ENCODE results near the gene CACNA1D. TPM values are rescaled to one million over a fixed set of nuclear protein-coding genes. Genes with fewer than 3 reads are reported as not detected.

CACNA1D gene
- total RNA-seq, 1 experiment from 2014 or later: not detected

GRCh38 chr3:53555068-53555588 lies 60.7 kb downstream of the CACNA1D start:
- CTCF ChIA-PET: no interaction called here
- Histone ChIP-seq H3K36me3 (ENCODE audit: insufficient read depth, low read length, poor library complexity, severe bottlenecking) (no peaks in the 10 kb centered on the region), H3K9me3 (ENCODE audit: low read depth, low read length, poor library complexity, severe bottlenecking) (no peaks in the 10 kb centered on the region), H3K27ac (ENCODE audit: low read depth, low read length, poor library complexity, severe bottlenecking) (no peak overlapping the region), H3K27me3 (replicated peaks; ENCODE audit: insufficient read depth, low read depth, low read length, poor library complexity) (no peaks in the 10 kb centered on the region), H3K4me3 (ENCODE audit: low read depth, low read length, poor library complexity, severe bottlenecking) (no peak overlapping the region), H3K4me1 (ENCODE audit: insufficient read depth, low read length, poor library complexity, severe bottlenecking) (no peaks in the 10 kb centered on the region)
- no TSS peak for BruUV-seq (replicated peaks)
- no peak for TF ChIP-seq CTCF (conservative IDR thresholded peaks at IDR 0.05; ENCODE audit: low read depth, low read length)
- TF ChIP-seq EZH2 (IDR thresholded peaks at IDR 0.05; ENCODE audit: borderline replicate concordance, low read depth, low read length, poor library complexity, severe bottlenecking): no peak
- DNase-seq (ENCODE audit: low spot score): no peak
- intact Hi-C loops (cut with micrococcal nuclease; ENCODE audit: unreplicated experiment): no loop called here
- POLR2A ChIA-PET (ENCODE audit: low non-redundant PET): no interaction called here

GRCh38 chr3:53566461-53567145 lies 72.2 kb downstream of the CACNA1D start:
- no peak overlapping the region for H3K27ac ChIP-seq (ENCODE audit: low read depth, low read length, poor library complexity, severe bottlenecking)
- H3K36me3 ChIP-seq (ENCODE audit: insufficient read depth, low read length, poor library complexity, severe bottlenecking): no peaks in the 10 kb centered on the region
- ChIA-PET CTCF (no interaction called here), POLR2A (ENCODE audit: low non-redundant PET) (interaction anchor here (0.5 kb wide), 1 partner anchor 189 kb away, joined by 3 read pairs; no protein-coding TSS in a partner anchor)
- intact Hi-C loops (cut with micrococcal nuclease; ENCODE audit: unreplicated experiment): no loop called here
- DNase-seq (ENCODE audit: low spot score): no peak
- no TSS peak for BruUV-seq (replicated peaks)
- H3K9me3 ChIP-seq (ENCODE audit: low read depth, low read length, poor library complexity, severe bottlenecking): no peaks in the 10 kb centered on the region
- no peaks in the 10 kb centered on the region for H3K4me1 ChIP-seq (ENCODE audit: insufficient read depth, low read length, poor library complexity, severe bottlenecking)
- TF ChIP-seq CTCF (conservative IDR thresholded peaks at IDR 0.05; ENCODE audit: low read depth, low read length): no peak
- TF ChIP-seq EZH2 (IDR thresholded peaks at IDR 0.05; ENCODE audit: borderline replicate concordance, low read depth, low read length, poor library complexity, severe bottlenecking): no peak
- no peaks in the 10 kb centered on the region for H3K27me3 ChIP-seq (replicated peaks; ENCODE audit: insufficient read depth, low read depth, low read length, poor library complexity)
- H3K4me3 ChIP-seq (ENCODE audit: low read depth, low read length, poor library complexity, severe bottlenecking): no peak overlapping the region

- no TSS peak for BruUV-seq (replicated peaks)
- Histone ChIP-seq H3K27me3 (replicated peaks; ENCODE audit: insufficient read depth, low read depth, low read length, poor library complexity) (no peaks in the 10 kb centered on the region), H3K27ac (ENCODE audit: low read depth, low read length, poor library complexity, severe bottlenecking) (no peak overlapping the region), H3K36me3 (ENCODE audit: insufficient read depth, low read length, poor library complexity, severe bottlenecking) (no peaks in the 10 kb centered on the region), H3K4me3 (ENCODE audit: low read depth, low read length, poor library complexity, severe bottlenecking) (no peak overlapping the region), H3K9me3 (ENCODE audit: low read depth, low read length, poor library complexity, severe bottlenecking) (no peaks in the 10 kb centered on the region), H3K4me1 (ENCODE audit: insufficient read depth, low read length, poor library complexity, severe bottlenecking) (no peaks in the 10 kb centered on the region)
- TF ChIP-seq CTCF (conservative IDR thresholded peaks at IDR 0.05; ENCODE audit: low read depth, low read length) (no peak), EZH2 (IDR thresholded peaks at IDR 0.05; ENCODE audit: borderline replicate concordance, low read depth, low read length, poor library complexity, severe bottlenecking) (no peak)
- intact Hi-C loops (cut with micrococcal nuclease; ENCODE audit: unreplicated experiment): no loop called here
- CTCF ChIA-PET: no interaction called here
- POLR2A ChIA-PET (ENCODE audit: low non-redundant PET): no interaction called here
- no peak for DNase-seq (ENCODE audit: low spot score)
Observed at GRCh38 chr3:53570081-53570480, 75.7 kb downstream of the CACNA1D start.

All from A673 (cell line).